Superior temporal gyrus (tissue), 1 donor: ENCODE data around the gene ZBTB32.

Experiments used
- DNase-seq: peaks from one replicate; pipeline ENCODE4 v3.0.0-alpha.2; 2016; ENCODE audit errors: extremely low spot score

ZBTB32 gene

DNA sequence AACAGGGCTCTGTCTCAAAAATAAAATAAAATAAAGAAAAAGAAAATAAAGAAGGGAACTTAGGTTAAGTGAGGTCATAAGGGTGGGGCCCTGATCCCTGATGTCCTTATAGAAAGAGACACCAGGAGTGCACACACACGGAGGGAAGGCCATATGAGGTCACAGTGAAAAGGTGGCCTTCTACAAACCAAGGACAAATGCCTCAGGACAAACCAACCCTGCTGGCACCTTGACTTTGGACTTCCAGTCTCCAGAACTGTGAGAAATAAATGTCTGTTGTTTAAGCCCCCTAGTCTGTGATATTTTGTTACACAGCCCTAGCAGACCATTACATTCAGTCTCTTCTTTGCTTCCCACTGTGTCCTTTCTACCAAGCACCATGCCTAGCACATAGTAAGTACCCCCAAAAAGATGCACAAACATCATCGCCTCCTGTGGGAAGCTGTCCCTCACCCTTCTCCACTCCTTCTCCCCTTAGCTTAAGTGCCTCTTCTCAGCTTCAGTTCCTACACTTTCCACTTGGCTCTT lies 8.4 kb upstream of the ZBTB32 start:
- DNase-seq = no peak

GRCh38 chr19:35696835-35697234 lies 7.5 kb upstream of the ZBTB32 start:
- no peak for DNase-seq

GRCh38 chr19:35702223-35703012 lies 1.9 kb upstream of the ZBTB32 start:
- DNase-seq = peak; percentile 99

- DNase-seq = no peak
Measured at GRCh38 chr19:35703343-35703742, 1.0 kb upstream of the ZBTB32 start.

GRCh38 chr19:35708391-35708790 lies 4.0 kb downstream of the ZBTB32 start:
- DNase-seq = no peak

- no peak for DNase-seq
Measured at GRCh38 chr19:35710784-35711723, 6.7 kb downstream of the ZBTB32 start.

DNA sequence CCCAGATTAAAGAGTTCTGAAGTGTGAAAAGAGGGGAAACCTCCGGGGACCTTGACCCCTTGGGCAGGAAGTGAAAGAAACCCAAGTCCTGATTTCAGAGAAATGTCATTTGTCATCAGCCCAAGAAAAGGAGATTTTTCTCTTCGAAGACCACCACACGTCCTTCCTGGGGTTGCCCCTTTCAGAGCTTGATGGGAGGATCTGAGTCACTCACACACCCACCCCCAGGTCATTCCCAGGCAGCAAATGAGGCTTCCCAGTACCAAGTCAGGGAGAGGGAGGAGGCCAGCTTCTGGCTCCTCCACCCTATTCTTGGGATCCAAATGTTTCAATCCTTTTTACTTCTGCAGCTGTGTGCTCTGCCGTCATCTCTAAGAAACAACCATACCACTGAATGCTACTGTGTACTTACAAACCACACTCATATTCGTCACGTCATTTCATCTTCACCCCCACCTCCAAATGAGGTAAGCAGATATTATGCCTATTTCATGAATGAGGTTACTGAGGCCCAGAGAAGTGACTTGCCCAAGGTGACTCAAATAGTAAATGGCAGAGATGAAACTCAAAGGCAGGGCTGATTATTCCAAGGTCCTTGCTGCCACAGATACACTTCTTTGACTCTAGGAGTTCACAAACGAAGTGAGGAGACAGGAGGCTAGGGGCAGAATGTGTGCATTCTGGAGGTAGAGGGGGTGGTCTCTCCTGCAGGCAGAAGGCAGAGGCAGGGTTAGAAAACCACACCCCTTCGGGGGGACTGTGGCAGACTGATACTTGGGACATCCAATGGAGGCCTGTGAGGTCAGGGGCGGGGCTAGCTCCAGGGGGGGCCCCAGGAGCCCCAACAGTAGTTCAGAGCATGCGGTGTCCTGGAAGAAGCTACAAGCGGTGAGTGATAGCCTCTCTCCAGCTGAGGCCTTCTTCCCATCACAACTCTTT lies 8.5 kb downstream of the ZBTB32 start:
- DNase-seq = no peak

DNA sequence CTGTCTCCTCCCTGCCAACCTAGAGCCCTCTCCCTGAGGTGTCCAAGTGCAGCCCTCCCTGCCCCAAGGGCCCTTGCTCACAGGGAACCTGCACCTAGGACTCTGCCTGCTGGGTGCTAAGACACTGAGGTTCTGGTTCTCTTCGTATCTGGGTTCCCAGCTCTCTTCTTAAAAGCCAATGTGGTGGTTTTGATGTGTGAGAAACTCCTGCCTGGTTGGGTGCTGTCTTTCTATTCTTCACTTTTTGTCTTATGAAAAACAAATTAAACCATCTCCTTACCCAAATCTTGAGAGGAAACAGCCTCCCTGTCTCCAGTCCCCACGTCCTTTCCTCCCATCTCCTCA lies 9.1 kb downstream of the ZBTB32 start:
- no peak for DNase-seq

DNA sequence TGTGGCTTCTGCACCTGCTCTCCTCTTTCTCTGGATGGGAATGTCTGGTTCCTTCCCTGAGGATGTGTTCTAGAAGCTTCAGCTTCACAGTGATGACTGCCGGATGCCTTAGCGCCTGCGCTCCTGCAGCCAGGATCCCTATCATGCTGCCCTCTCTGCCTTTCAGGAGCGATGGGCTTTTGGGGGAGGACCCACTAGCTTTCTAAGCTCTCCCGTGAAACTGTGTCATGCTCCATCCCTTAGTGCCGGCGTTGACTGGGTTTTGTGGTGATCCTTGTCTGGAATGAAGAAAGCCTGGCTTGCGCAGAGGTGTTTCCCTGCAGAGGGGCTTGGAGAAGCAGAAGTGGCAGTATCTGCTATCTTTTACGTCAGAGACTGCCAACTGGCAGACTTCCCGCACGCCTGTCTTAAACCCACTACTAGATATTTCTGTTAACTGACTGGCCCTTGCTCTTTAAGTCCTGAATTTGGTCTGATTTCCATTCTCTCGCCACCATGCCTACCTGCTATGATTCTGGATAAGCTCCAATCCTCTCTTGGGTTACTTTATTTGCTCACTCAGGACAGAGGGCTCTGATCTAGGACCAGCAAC lies 9.6 kb downstream of the ZBTB32 start:
- DNase-seq = no peak

DNA sequence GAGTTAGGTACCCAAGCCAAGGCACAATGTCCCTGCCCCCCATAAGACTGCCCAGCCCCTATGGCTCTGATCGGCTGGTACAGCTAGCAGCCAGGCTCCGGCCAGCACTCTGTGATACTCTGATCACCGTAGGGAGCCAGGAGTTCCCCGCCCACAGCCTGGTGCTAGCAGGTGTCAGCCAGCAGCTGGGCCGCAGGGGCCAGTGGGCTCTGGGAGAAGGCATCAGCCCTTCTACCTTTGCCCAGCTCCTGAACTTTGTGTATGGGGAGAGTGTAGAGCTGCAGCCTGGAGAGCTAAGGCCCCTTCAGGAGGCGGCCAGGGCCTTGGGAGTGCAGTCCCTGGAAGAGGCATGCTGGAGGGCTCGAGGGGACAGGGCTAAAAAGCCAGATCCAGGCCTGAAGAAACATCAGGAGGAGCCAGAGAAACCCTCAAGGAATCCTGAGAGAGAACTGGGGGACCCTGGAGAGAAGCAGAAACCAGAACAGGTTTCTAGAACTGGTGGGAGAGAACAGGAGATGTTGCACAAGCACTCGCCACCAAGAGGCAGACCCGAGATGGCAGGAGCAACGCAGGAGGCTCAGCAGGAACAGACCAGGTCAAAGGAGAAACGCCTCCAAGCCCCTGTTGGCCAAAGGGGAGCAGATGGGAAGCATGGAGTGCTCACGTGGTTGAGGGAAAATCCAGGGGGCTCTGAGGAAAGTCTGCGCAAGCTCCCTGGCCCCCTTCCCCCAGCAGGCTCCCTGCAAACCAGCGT lies 10.4 kb downstream of the ZBTB32 start:
- no peak for DNase-seq

DNA sequence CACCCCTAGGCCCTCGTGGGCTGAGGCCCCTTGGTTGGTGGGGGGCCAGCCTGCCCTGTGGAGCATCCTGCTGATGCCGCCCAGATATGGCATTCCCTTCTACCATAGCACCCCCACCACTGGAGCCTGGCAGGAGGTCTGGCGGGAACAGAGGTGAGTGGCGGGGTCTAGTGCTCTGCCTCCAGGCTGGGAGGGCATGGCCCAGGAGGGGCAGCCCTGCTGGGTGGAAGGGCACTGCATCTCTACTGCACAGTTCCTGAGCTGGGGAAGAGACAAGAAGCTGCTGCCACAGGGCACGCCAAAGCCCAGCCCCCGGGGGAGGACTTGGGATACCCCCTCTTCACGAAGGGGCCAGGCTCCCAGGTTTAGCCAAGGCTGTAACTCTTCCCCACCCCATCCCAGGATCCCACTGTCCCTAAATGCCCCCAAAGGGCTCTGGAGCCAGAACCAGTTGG lies 11.0 kb downstream of the ZBTB32 start:
- DNase-seq = no peak

GRCh38 chr19:35715981-35716800 lies 11.8 kb downstream of the ZBTB32 start:
- DNase-seq = no peak

- DNase-seq = peak; percentile 93
Measured at GRCh38 chr19:35716801-35717664, 12.7 kb downstream of the ZBTB32 start.

DNA sequence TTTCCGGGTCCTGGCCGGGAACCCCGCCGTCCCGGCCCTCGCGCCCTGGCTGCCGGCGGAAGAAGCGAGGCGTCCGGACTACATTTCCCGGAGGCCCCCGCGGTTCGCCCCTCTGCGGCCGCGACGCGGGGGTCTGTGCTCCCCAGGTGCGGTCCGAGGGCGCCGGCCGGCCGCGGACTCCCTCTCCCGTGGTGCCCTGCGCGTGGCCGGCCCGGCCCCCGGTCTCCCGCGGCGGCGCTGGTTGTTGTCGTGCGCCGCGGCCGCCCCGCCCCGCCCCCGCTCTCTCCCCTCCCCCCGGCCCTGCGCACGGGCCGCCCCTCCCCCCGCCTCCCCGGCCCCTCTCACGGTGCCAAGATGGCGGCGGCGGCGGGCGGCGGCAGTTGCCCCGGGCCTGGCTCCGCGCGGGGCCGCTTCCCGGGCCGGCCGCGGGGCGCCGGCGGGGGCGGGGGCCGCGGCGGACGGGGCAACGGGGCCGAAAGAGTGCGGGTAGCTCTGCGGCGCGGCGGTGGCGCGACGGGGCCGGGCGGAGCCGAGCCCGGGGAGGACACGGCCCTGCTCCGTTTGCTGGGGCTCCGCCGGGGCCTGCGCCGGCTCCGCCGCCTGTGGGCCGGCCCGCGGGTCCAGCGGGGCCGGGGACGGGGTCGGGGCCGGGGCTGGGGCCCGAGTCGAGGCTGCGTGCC lies 13.4 kb downstream of the ZBTB32 start, which contains the start of gene KMT2B:
TSS of gene KMT2B (plus strand) at position 339 of the 680 bp plus-strand sequence. CDS start at position 355, 16 bp downstream.
- no peak for DNase-seq

- DNase-seq = no peak
Measured at GRCh38 chr19:35718345-35719041, 14.1 kb downstream of the ZBTB32 start.

GRCh38 chr19:35719402-35720162 lies 15.2 kb downstream of the ZBTB32 start:
- no peak for DNase-seq
